Measurements from ENCODE around the gene BLID. TPM values are rescaled to one million over a fixed set of nuclear protein-coding genes. Genes with fewer than 3 reads are reported as not detected.
A peak's percentile ranks its signal among the peaks of the same experiment; 100 is the strongest.

BLID gene
- total RNA-seq, result not detected

GRCh38 chr11:122115524-122116379 is at the start of gene BLID:
TSS of gene BLID (minus strand) at chr11:122116215. CDS start at chr11:122115922, 293 bp downstream.
- DNase-seq (ENCODE audit: low spot score in 2 of 2) (no peak), ATAC-seq (no peak)
- Mint-ChIP-seq H3K9me3 (no peaks in the 10 kb centered on the region), H3K36me3 (no peaks in the 10 kb centered on the region), H3K27ac (no peak within 1 kb of the TSS)

GRCh38 chr11:122163053-122163819 is 47.2 kb upstream of the BLID start:
- Mint-ChIP-seq H3K36me3 (no peaks in the 10 kb centered on the region), H3K9me3 (peaks cover 0 to 7% of the 10 kb centered on the region in 2 donors), H3K27ac (no peak overlapping the region)
- no peak for ATAC-seq
- DNase-seq (ENCODE audit: low spot score in 2 of 2), result no peak

GRCh38 chr11:122162095-122162494 is 46.1 kb upstream of the BLID start:
- ATAC-seq, result no peak
- no peak overlapping the region for H3K27ac Mint-ChIP-seq
- DNase-seq (ENCODE audit: low spot score in 2 of 2), result no peak
- no peaks in the 10 kb centered on the region for H3K36me3 Mint-ChIP-seq
- H3K9me3 Mint-ChIP-seq, result peaks cover 0 to 7% of the 10 kb centered on the region in 2 donors

GRCh38 chr11:122160841-122161590 is 45.0 kb upstream of the BLID start:
- H3K36me3 Mint-ChIP-seq, result no peaks in the 10 kb centered on the region
- ATAC-seq (no peak), DNase-seq (ENCODE audit: low spot score in 2 of 2) (no peak)
- no peak overlapping the region for H3K27ac Mint-ChIP-seq
- H3K9me3 Mint-ChIP-seq, result peaks cover 0 to 7% of the 10 kb centered on the region in 2 donors

GRCh38 chr11:122159861-122160260 is 43.8 kb upstream of the BLID start:
- DNase-seq (ENCODE audit: low spot score in 2 of 2) (no peak), ATAC-seq (no peak)
- H3K27ac Mint-ChIP-seq, result no peak overlapping the region
- H3K9me3 Mint-ChIP-seq, result peaks cover 0 to 7% of the 10 kb centered on the region in 2 donors
- H3K36me3 Mint-ChIP-seq, result no peaks in the 10 kb centered on the region

- DNase-seq (ENCODE audit: low spot score in 2 of 2) (no peak), ATAC-seq (no peak)
- Mint-ChIP-seq H3K27ac (no peak overlapping the region), H3K36me3 (no peaks in the 10 kb centered on the region), H3K9me3 (peaks cover 0 to 7% of the 10 kb centered on the region in 2 donors)
These were observed 43.2 kb upstream of the BLID start for GRCh38 chr11:122159173-122159721.

- Mint-ChIP-seq H3K27ac (no peak overlapping the region), H3K9me3 (peaks cover 0 to 7% of the 10 kb centered on the region in 2 donors), H3K36me3 (no peaks in the 10 kb centered on the region)
- no peak for DNase-seq (ENCODE audit: low spot score in 2 of 2)
- no peak for ATAC-seq
These were observed 42.2 kb upstream of the BLID start for GRCh38 chr11:122158171-122158570.

GRCh38 chr11:122157653-122158161 is 41.7 kb upstream of the BLID start:
- Mint-ChIP-seq H3K27ac (no peak overlapping the region), H3K9me3 (peaks cover 0 to 7% of the 10 kb centered on the region in 2 donors), H3K36me3 (no peaks in the 10 kb centered on the region)
- ATAC-seq (no peak), DNase-seq (ENCODE audit: low spot score in 2 of 2) (no peak)

- H3K36me3 Mint-ChIP-seq, result no peaks in the 10 kb centered on the region
- no peak for ATAC-seq
- DNase-seq (ENCODE audit: low spot score in 2 of 2), result no peak
These were observed 40.9 kb upstream of the BLID start for GRCh38 chr11:122156940-122157382.

GRCh38 chr11:122155765-122156527 is 39.9 kb upstream of the BLID start:
- Mint-ChIP-seq H3K9me3 (peaks cover 0 to 4% of the 10 kb centered on the region in 2 donors), H3K27ac (no peak overlapping the region), H3K36me3 (no peaks in the 10 kb centered on the region)
- DNase-seq (ENCODE audit: low spot score in 2 of 2) (no peak), ATAC-seq (no peak)

More at GRCh38 chr11:122156940-122157382, 40.9 kb upstream of the BLID start:
- H3K9me3 Mint-ChIP-seq, result peaks cover 0 to 7% of the 10 kb centered on the region in 2 donors
- no peak overlapping the region for H3K27ac Mint-ChIP-seq

- H3K27ac Mint-ChIP-seq, result no peak overlapping the region
- DNase-seq (ENCODE audit: low spot score in 2 of 2) (no peak), ATAC-seq (no peak)
- H3K9me3 Mint-ChIP-seq, result no peaks in the 10 kb centered on the region
- no peaks in the 10 kb centered on the region for H3K36me3 Mint-ChIP-seq
These were observed 39.0 kb upstream of the BLID start for GRCh38 chr11:122154994-122155393.

GRCh38 chr11:122154227-122154626 is 38.2 kb upstream of the BLID start:
- DNase-seq (ENCODE audit: low spot score in 2 of 2) (no peak), ATAC-seq (no peak)
- no peaks in the 10 kb centered on the region for H3K36me3 Mint-ChIP-seq
- no peak overlapping the region for H3K27ac Mint-ChIP-seq
- H3K9me3 Mint-ChIP-seq, result no peaks in the 10 kb centered on the region

GRCh38 chr11:122153746-122154145 is 37.7 kb upstream of the BLID start:
- H3K27ac Mint-ChIP-seq, result no peak overlapping the region

GRCh38 chr11:122150216-122151124 is 34.5 kb upstream of the BLID start:
- ATAC-seq (no peak), DNase-seq (ENCODE audit: low spot score in 2 of 2) (no peak)
- H3K9me3 Mint-ChIP-seq, result no peaks in the 10 kb centered on the region
- H3K27ac Mint-ChIP-seq, result no peak overlapping the region
- H3K36me3 Mint-ChIP-seq, result no peaks in the 10 kb centered on the region

More at GRCh38 chr11:122153746-122154145, 37.7 kb upstream of the BLID start:
- Mint-ChIP-seq H3K36me3 (no peaks in the 10 kb centered on the region), H3K9me3 (no peaks in the 10 kb centered on the region)
- peak in 1 of 2 donors; percentile 52 for ATAC-seq
- DNase-seq (ENCODE audit: low spot score in 2 of 2), result no peak

GRCh38 chr11:122149202-122149601 is 33.2 kb upstream of the BLID start:
- no peak overlapping the region for H3K27ac Mint-ChIP-seq
- ATAC-seq, result no peak
- DNase-seq (ENCODE audit: low spot score in 2 of 2), result no peak
- no peaks in the 10 kb centered on the region for H3K9me3 Mint-ChIP-seq
- no peaks in the 10 kb centered on the region for H3K36me3 Mint-ChIP-seq
